Suppressor macrophage (primary cell): Measurements from ENCODE around the gene KRTAP3-3.
A peak's percentile ranks its signal among the peaks of the same experiment; 100 is the strongest.
"Not testable (repeated sequence)": the region's sequence is repeated elsewhere in the genome, so short reads cannot be mapped to it uniquely, and the experiment has no call there.

Experiments used
- DNase-seq, 4 experiments: peaks; one replicate each; pipeline ENCODE4 v3.0.0-alpha.2; 2020 to 2022

The KRTAP3-3 gene

DNA sequence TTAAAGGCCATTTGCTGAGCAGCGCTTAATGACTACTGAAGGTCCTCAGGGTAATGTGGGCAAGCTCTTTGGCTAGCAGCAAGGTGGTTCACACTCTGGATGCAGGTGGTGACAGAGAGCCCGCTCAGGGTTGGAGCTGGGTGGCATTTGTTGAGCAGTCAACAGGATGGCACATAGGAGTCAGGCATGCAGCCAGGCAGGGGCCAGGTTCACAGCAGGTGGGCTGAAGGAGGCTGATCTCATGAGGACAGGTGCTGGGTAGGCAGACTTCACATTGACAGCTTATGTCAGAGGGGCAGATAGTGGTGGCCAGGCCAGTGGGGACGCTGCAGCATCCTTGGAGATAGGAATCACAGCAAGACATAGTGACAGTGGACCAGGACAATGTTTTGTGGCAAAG, 10.4 kb upstream of the KRTAP3-3 start:
- DNase-seq: no peak

DNA sequence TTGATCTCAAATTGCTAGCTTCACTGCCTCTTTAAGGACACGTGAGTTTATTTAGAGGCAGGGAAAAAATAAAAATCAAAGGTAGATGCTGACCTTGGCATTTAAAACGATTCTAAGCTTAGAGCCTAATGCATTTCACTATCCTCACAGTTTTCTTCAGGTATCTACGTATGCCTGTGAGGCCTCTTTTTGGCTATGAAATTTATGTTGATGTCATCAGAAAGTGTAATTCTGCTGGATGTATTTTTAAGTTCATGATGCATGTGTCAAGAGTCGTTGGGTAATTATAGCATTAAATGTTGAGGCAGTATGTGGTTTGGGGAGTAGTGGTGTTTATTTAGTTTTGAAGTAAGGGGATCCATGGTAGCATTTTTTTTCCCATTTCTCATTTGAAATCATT, 10.0 kb upstream of the KRTAP3-3 start:
- DNase-seq: no peak

DNA sequence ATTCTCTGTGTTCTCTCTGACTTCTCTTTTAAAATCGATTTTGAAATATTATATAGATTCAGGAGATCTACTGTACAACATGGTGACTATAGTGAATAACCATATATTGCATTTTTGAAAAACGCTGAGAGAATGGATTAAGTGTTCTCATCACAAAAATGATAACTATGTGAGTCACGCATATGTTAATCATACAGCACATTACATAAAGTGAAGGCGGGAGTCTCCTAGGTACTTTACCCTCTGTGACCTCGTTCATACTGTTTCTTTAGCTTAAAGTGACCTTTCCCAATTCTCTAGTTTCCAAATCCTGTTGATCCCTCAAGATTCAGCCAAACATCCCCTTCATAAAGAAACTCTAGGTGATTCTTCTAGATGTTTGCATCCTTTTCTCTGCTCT, 8.8 kb upstream of the KRTAP3-3 start:
- no peak for DNase-seq

DNA sequence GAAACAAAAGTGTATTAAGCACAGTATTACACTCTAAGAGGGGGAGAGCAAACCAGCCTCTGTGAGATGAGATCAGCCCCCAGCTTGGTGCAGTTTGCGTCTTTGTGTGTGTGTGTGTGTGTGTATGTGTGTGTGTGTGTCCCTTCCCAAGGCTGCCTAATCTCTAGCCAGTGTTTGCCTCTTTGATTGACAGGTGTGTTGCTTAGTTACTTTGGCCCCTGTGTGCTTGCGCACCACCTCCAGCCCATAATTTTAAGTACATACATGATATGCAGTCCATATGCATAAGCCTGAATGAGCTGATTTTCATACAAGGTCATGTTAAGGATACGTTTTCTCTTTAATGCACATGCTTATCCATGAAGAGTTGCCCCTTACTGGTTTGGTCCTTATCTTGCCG, 7.8 kb upstream of the KRTAP3-3 start:
- DNase-seq: no peak

DNA sequence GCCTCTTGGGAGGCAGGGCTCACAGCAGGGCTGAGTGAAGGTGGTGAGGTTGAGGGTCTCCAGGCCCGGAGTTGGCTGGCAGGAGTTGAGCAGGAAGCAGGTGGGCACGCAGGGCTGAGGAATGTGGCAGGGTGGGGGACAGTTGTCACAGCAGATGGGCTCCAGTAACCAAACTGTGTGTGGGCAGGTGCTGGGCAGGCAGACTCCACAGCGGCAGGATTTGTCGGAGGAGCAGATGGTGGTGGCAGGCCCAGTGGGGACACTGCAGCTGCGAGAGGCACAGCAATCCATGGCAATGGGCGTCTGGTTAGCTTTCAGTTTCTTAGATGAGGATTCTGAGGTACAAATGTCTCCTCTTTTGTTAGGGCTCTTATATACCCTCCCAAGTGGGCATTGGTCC, 5.6 kb upstream of the KRTAP3-3 start, which contains the start of gene KRTAP3-2:
TSS of gene KRTAP3-2 (minus strand) at position 344 of the 400 bp plus-strand sequence. CDS start at position 291, 53 bp downstream.
- DNase-seq: not testable (repeated sequence)

DNA sequence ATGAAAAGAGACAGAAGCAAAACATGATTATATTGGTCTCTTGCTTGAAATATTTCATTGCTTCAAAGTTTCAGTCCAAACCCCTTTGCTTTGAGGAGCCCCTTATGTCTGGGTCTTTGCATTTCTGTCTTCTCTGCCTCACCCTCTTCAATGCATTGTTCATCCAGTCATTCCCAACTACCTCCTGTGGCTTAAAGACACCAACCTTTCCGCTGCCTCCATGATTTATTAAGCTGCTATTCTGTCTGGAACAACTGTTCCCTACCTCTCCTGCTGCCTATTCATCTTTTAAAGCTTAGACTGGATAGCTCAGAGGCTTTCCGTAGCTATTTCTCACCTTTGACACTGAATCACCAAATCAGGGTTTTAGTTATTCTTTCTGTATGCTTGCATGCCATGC, 3.4 kb upstream of the KRTAP3-3 start:
- no peak for DNase-seq

DNA sequence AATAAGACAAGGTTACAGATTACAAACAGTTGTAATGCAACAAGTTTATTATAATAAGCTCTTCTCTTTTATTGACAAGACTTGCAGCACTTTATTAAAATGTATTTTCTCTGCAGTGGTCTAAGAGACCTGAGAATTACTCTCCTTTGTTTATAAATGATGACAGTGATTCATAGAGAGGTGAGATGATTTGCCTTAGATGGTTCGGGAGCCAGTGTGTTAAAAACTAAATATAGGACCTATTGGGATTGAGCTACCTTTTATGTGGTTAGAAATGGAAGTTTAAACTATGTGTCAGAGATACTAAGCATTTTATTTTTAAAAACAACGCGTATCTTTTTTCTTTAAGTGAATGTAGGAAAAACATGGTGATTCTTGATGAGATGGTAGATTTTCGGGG, 2.9 kb upstream of the KRTAP3-3 start:
- DNase-seq: no peak

DNA sequence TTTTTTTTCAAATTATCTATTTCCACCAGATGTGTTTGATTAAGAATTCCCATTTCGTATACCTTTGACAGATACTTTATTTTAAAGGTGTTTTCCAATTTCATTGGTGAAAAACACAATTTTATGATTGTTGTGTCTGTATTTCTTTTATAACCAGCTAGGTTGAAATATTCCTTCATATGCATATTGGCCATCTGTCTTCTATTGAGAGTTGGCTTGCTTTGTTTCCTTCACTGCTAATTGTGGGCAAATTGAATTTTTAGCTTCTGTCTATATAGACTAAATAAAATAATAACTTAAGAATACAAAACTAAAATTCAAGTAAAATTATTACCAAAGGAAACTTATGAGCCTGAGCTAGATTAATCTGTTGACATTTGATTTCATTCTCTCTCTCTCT, 1.2 kb upstream of the KRTAP3-3 start:
- no peak for DNase-seq

DNA sequence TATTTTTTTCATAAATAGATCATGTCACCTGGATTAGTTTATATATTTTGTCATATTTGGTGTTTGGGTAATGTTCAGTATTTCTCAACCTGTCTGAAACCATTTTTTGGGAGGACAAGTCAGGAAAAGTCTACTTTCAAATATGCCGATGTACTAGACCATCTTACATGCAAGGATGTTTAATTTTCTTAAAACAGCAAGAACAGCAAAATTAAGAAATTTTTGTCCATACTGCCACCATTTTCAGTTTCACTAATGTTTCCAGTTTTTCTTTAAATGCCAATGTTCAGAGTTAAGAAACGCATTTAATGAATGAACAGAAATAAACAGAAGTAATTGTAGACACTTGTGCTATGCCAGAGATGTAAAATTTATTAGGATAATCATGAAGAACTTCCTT, 880 bp downstream of the KRTAP3-3 start:
- no peak for DNase-seq

DNA sequence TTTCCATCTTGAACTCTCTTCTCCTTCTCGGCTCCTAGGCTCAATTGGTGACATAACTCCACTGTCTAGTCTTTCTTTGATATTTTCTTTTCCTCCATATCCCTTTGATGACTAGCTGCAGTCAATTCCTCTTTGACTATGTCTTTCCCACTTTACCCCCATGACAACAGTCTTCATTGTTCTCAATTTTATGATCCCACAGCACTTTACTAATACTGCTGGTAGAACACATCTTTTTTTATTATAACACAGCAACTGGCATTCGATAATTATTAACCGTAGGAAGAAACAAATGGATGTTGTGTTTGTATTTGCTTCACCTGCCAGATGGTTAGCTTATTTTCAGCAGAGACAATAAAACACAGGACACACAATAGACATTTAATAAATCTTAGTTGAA, 1.3 kb downstream of the KRTAP3-3 start:
- DNase-seq: no peak

DNA sequence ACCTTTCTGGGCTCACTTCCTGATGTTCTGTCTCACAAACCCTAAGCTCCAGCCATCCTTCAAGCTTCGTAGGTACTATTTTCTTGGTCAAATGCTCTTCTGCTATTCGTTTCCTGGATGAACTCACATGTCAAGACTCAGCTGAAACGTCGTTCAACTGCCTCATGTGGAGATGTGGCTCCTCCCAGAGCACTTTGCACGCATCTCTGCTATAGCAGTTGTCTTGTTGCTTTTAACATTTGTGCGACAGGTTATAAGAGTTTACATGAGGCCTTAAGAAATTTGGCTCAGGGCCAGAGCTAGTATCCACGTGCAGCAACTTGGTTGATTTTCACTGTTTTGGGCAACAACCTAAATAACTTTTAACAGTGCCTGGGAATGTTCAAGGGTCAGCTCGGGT, 7.0 kb downstream of the KRTAP3-3 start:
- no peak for DNase-seq

DNA sequence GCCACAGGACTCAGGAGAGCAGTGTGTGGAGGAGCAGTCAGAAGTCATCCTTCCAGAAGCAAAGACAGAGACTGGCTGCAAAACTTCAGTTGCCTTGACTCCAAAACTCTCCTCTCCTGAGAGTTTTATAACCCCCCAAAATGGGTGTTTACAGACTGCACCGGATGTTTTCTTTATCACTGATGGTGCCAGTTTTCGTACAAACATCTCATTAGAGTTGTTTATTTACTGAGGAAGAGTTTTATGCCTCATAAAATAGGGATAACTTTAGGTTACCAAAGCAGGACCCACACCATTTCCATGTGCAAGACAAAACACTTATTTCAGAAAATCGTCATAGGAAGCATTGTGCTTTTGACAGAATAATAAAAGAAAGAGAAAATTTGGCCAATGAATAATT, 9.7 kb downstream of the KRTAP3-3 start, which contains the start of gene KRT40:
TSS of gene KRT40 (minus strand) at position 101 of the 400 bp plus-strand sequence. CDS start at position 48, 53 bp downstream.
- no peak for DNase-seq

DNA sequence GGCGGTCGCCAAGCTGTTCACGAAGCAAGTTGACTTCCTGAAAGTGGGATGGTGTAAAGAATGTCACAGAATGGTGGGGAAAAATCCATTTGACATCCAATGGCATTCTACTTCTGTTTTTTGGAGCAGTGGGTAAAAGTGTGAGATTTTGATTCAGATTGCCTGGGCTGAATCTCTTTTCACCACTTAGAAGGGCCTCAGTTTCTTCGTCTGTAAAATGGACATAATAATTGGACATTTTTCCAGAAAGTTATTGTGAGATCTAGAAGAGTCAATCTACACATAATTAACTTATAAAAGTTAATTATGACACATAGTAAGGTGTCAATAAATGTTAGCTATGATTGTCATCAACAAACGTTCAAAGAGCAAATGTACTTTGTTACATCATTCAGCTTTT, 12.8 kb downstream of the KRTAP3-3 start:
- DNase-seq: no peak

DNA sequence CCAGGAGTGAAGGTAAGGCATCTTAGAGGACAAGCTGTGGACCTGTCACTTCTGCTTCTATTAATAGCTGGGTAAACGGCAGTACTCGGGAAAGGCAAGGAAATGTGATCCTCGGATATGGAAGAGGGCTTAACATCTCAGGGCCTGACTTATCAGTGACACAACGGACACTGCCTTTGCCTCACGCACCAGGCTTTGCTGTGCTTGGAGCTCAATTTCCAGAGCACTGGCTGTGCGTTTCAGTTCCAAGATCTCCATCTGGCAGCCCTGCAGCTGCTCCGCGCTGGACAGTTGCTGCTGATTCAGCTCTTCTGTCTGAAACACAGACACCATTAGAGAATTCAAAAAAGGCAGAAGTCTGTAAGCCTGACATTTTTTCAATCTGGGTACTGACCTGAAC, 13.4 kb downstream of the KRTAP3-3 start:
- no peak for DNase-seq

DNA sequence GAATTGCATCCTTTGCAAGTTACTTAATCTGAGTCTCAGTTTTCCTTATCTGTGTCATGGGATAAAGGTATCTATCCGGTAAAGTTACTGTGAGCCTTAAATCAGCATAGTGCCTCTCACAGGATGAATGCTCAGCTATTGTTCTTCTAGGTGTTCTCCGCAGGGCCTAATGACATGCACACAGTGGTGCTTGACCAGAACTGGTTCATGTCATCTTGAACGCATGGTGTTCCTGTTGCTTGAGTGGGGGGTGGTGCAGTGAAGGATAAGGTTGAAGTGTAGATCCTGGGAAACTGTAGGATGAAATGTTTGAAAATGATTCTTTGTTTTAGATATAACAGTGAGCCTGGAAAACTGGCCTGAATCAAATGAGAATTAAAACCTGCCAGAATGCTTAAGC, 13.8 kb downstream of the KRTAP3-3 start:
- DNase-seq: no peak

DNA sequence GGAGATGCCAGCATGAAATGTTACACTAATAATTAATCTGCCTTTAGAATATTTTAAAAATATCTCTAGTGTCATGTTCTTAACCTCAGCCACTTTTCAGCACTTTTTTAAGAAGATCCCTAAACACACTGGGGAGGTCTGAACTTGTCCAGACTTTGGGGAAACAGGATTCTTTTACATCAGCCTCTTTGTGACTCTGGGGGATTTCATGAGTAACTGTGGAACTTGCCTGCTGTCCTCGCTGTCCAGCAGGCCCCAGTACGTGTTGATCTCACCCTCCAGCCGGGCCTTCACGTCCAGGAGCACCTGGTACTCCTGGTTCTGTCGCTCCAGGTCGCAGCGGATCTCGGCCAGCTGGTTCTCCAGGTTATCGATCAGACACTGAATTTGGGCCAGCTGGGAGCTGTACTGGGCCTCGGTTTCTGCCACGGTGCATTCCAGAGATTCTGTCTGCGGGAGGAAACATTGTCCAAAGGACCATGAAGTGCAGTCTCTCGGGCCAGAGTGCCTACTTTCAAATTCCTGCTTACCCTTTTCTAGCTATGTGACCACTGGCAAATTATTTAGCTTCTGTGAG, 15.3 kb downstream of the KRTAP3-3 start:
- no peak for DNase-seq

DNA sequence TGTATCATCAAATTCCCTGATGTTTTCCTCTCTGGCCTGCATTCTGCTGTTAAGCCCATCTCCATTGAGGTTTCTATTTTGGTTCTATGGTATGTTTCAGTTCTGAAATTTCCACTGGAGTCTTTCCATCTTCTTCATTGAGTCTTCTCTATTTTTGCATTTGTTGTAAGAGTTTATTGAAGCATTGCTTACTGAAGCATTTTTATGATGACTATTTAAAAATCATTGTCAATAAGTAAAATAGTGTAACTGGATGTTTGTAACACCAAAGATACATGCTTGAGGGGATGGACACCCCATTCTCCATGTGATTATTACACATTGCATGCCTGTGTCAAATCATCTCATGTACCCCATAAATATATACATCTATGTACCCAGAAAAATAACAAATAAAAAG, 18.4 kb downstream of the KRTAP3-3 start:
- no peak for DNase-seq

DNA sequence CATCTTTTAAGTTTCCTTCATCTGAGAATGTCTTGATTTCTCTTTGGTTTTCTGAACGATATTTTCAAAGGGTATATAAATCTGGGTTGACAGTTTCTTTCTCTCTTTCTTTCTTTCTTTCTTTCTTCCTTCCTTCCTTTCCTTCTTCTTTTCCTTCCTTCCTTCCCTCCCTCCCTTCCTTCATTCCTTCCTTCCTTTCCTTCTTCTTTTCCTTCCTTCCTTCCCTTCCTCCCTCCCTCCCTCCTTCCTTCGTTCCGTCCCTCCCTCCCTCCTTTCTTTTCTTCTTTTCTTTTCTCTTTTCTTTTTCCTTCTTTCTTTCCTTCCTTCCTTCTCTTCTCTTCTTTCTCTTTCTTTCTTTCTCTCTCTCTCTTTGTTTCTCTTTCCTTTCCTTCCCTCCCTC, 19.6 kb downstream of the KRTAP3-3 start:
- DNase-seq: no peak

DNA sequence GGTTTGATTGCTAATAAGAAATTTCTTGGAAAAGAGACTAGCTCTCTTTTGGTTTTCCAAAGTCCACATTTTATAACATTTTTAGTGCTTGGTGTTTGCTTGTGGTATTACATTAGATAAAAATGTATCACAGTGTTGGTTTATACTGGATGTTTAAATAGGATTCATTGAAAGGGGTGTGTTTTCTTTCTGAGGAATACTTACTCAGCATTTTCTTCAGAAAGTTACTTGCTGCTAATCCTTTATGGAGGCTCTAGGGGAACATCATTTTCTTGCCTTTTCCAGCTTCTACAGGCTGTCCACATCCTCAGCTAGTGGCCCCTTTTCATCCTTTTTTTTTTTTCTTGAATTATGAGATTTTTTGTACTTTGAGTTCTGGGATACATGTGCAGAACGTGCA, 26.4 kb downstream of the KRTAP3-3 start:
- no peak for DNase-seq

DNA sequence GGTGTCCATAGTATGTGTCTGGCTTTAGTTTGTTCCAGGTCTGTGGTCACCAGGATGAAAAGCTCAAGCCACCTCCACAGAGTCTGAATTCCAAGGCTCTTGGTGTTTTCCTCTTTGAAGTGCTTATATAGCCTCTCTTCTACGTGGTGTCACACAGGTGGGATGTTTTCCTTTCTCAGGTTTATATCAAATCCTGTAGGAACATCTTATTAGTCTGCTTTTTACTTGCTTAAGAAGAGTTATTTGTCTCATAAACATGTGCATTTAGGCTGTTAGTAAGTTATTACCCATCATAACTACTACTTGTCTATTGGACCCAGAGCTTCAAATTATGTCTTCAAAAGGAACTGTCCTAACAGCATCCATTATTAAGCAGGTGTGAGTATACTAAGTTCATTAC, 27.1 kb downstream of the KRTAP3-3 start, which contains the start of gene KRT39:
TSS of gene KRT39 (minus strand) at position 101 of the 400 bp plus-strand sequence. CDS start at position 9, 92 bp downstream.
- no peak for DNase-seq

DNA sequence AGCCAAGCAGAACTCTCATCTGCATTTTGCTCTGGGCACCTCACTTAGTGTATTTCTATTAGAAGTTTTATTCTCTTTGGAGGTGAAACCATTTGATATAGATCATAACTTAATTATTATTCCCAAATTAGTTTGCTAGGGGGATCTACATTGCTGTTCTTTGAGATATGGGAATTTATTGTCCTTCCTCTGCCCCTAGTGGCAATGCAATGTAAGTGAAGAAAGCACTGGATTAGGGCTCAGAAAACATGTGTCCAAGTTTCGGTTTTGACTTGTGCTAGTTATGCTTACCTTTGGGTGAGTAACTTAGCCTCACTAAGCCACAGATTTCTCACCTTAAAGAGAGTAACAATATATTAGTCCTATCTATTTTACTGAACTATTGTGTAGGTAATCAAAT, 30.1 kb downstream of the KRTAP3-3 start:
- peak in 3 of 4 experiments; percentile 13 to 32 (median 26) for DNase-seq

DNA sequence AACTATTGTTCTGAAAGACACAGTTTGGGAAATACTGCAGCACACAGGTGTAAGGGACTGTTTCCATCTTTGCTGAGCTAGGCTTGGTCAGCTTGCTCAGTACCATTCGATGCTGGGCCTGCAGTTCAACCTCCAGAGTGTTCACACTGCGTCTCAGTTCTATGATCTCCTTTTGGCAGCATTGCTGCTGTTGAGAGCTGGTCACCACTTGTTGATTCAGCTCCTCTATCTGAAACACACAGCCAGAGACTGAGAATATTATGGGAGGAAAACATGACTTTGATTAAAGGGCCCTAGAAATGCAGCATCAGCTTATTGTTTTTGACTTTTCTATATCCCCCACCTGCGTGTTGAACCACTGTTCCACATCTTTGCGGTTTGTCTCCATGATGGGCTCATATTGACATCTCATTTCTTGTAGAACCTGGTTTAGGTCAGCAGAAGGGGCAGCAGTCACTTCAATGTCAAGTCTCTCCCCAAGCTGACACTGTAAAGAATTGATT, 31.9 kb downstream of the KRTAP3-3 start:
- DNase-seq: no peak

DNA sequence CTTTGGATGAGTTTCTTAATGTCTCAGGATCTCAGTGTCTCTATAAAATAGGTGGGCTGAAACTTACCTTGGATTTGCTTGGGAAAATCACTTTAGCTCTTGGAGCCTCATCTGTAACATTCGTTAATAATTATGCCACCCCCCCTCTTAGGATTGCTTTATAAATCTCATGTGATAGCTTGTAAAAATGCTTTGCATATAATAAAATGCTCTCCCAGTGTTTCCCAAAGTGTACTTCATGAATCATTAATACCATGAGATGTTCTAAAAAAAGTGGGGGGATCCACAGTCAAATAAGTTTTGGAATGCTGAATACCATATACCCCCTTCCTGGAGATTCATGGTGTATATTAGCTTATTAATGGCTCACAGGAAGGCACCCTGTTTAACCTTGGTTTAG, 32.4 kb downstream of the KRTAP3-3 start:
- DNase-seq: no peak

DNA sequence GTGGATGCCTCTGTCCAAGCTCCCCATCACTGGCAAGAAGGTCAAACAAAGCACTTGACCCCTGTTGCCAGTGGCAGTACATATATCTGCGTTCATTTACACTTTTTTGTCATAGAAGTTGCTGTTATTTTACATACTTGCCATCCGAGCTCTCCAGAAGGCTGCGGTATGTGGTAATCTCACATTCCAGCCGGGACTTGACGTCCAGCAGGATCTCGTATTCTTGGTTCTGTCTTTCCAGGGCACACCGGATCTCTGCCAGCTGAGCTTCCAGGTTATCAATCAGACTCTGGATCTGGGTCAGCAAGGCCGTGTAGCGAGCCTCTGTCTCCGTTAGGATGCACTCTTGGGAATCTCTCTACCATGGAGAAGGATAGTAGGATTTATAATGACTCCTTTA, 33.8 kb downstream of the KRTAP3-3 start:
- DNase-seq: no peak
